ENCODE results near the gene CNTN4. TPM values are rescaled to one million over a fixed set of nuclear protein-coding genes. Genes with fewer than 3 reads are reported as not detected.

The CNTN4 gene
- total and polyA plus RNA-seq, 9 donors, result 0.35 to 16.7 (median 3.0) TPM

DNA sequence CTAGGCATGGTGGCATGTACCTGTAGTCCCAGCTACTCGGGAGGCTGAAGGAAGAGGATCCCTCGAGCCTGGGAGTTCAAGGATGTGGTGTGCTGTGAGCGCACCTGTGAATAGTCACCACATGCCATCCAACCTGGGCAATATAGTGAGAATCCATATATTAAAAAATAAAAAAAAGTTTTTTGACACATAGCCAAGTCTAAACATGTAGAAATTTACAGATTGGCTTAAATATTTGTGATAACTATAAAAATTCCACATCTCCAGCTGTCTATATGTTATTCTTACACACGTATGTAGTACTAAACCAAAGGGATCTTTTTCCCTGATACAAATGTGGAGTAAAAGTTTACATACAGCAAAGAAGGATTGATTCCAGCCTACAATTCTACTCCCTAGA is 119.7 kb downstream of the CNTN4 start:
- H3K27ac ChIP-seq, result no peak overlapping the region
- DNase-seq, result no peak
- TF ChIP-seq POLR2A (IDR thresholded peaks at IDR 0.05) (no peak), EP300 (IDR thresholded peaks at IDR 0.05) (no peak)
- TF ChIP-seq, protein P1, sequence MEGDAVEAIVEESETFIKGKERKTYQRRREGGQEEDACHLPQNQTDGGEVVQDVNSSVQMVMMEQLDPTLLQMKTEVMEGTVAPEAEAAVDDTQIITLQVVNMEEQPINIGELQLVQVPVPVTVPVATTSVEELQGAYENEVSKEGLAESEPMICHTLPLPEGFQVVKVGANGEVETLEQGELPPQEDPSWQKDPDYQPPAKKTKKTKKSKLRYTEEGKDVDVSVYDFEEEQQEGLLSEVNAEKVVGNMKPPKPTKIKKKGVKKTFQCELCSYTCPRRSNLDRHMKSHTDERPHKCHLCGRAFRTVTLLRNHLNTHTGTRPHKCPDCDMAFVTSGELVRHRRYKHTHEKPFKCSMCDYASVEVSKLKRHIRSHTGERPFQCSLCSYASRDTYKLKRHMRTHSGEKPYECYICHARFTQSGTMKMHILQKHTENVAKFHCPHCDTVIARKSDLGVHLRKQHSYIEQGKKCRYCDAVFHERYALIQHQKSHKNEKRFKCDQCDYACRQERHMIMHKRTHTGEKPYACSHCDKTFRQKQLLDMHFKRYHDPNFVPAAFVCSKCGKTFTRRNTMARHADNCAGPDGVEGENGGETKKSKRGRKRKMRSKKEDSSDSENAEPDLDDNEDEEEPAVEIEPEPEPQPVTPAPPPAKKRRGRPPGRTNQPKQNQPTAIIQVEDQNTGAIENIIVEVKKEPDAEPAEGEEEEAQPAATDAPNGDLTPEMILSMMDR (IDR thresholded peaks at IDR 0.05), result no peak
- no peaks in the 10 kb centered on the region for H3K27me3 ChIP-seq
- intact Hi-C loops (cut with DNase I), result no loop called here
- no peaks in the 10 kb centered on the region for H3K9me3 ChIP-seq
- 82 to 89% (median 84%) methylated on average over 4 of the region's 4 CpGs for WGBS, 3 donors
- H3K36me3 ChIP-seq, result no peaks in the 10 kb centered on the region
- H3K4me1 ChIP-seq (ENCODE audit: insufficient read depth), result no peaks in the 10 kb centered on the region
- H3K4me3 ChIP-seq, result no peak overlapping the region

GRCh38 chr3:2218816-2219215 is 120.2 kb downstream of the CNTN4 start:
- WGBS, 3 donors, result 62 to 82% (median 82%) methylated on average over 2 of the region's 2 CpGs
- DNase-seq, result no peak
- no peak for TF ChIP-seq EP300 (IDR thresholded peaks at IDR 0.05)
- no peak for TF ChIP-seq POLR2A (IDR thresholded peaks at IDR 0.05)
- TF ChIP-seq, protein P1 (IDR thresholded peaks at IDR 0.05), result no peak

GRCh38 chr3:2236203-2236602 is 137.5 kb downstream of the CNTN4 start:
- Histone ChIP-seq H3K36me3 (no peaks in the 10 kb centered on the region), H3K4me1 (ENCODE audit: insufficient read depth) (no peaks in the 10 kb centered on the region), H3K27ac (no peak overlapping the region), H3K9me3 (no peaks in the 10 kb centered on the region), H3K4me3 (no peak overlapping the region), H3K27me3 (no peaks in the 10 kb centered on the region)
- WGBS, 3 donors, result 52 to 65% (median 54%) methylated on average over 4 of the region's 4 CpGs
- TF ChIP-seq, protein P1 (IDR thresholded peaks at IDR 0.05), result no peak
- TF ChIP-seq POLR2A (IDR thresholded peaks at IDR 0.05), result no peak
- TF ChIP-seq EP300 (IDR thresholded peaks at IDR 0.05), result no peak
- intact Hi-C loops (cut with DNase I), result no loop called here
- DNase-seq, result no peak

More at GRCh38 chr3:2218816-2219215, 120.2 kb downstream of the CNTN4 start:
- Histone ChIP-seq H3K27me3 (no peaks in the 10 kb centered on the region), H3K36me3 (no peaks in the 10 kb centered on the region), H3K27ac (no peak overlapping the region), H3K4me1 (ENCODE audit: insufficient read depth) (no peaks in the 10 kb centered on the region), H3K9me3 (no peaks in the 10 kb centered on the region), H3K4me3 (no peak overlapping the region)
- intact Hi-C loops (cut with DNase I), result no loop called here

- TF ChIP-seq EP300 (IDR thresholded peaks at IDR 0.05) (no peak), POLR2A (IDR thresholded peaks at IDR 0.05) (no peak)
- TF ChIP-seq, protein P1 (IDR thresholded peaks at IDR 0.05), result no peak
- no peak overlapping the region for H3K27ac ChIP-seq
Measured at GRCh38 chr3:2244137-2244536, 145.5 kb downstream of the CNTN4 start.

More at GRCh38 chr3:2244137-2244536, 145.5 kb downstream of the CNTN4 start:
- no peak overlapping the region for H3K4me3 ChIP-seq
- H3K36me3 ChIP-seq, result no peaks in the 10 kb centered on the region
- intact Hi-C loops (cut with DNase I), result no loop called here
- no peaks in the 10 kb centered on the region for H3K27me3 ChIP-seq
- no peaks in the 10 kb centered on the region for H3K4me1 ChIP-seq (ENCODE audit: insufficient read depth)
- DNase-seq, result no peak
- no peaks in the 10 kb centered on the region for H3K9me3 ChIP-seq

Data from ovary (tissue), 9 donors.